GM19452 (cell line): Measurements from ENCODE around the gene ATP5F1D.

Experiments
- ATAC-seq: cut with Tn5 transposase; IDR thresholded peaks from one replicate; pipeline ENCODE4 v1.9.1; 2021; ENCODE audit not compliant: unreplicated experiment

Gene ATP5F1D

GRCh38 chr19:1220477-1220930 is 21.0 kb upstream of the ATP5F1D start:
- no peak for ATAC-seq

GRCh38 chr19:1220976-1221903 is 20.3 kb upstream of the ATP5F1D start:
- no peak for ATAC-seq

- ATAC-seq = no peak
Measured at GRCh38 chr19:1221904-1222255, 19.7 kb upstream of the ATP5F1D start.

- ATAC-seq = no peak
Measured at GRCh38 chr19:1222394-1222793, 19.2 kb upstream of the ATP5F1D start.

- ATAC-seq = no peak
Measured at GRCh38 chr19:1223018-1223855, 18.3 kb upstream of the ATP5F1D start.

GRCh38 chr19:1224047-1224825 is 17.3 kb upstream of the ATP5F1D start:
- no peak for ATAC-seq

- no peak for ATAC-seq
Measured at GRCh38 chr19:1224847-1225246, 16.7 kb upstream of the ATP5F1D start.

GRCh38 chr19:1225440-1226226 is 15.9 kb upstream of the ATP5F1D start:
- no peak for ATAC-seq

- no peak for ATAC-seq
Measured at GRCh38 chr19:1226227-1226518, 15.4 kb upstream of the ATP5F1D start.

GRCh38 chr19:1226522-1227303 is 14.8 kb upstream of the ATP5F1D start:
- ATAC-seq = no peak

- ATAC-seq = no peak
Measured at GRCh38 chr19:1227304-1228054, 14.1 kb upstream of the ATP5F1D start.

- no peak for ATAC-seq
Measured at GRCh38 chr19:1228161-1228957, 13.2 kb upstream of the ATP5F1D start.

GRCh38 chr19:1229056-1229923 is 12.3 kb upstream of the ATP5F1D start:
- ATAC-seq = no peak

- no peak for ATAC-seq
Measured at GRCh38 chr19:1229924-1230782, 11.4 kb upstream of the ATP5F1D start.

GRCh38 chr19:1230783-1231489 is 10.6 kb upstream of the ATP5F1D start:
- ATAC-seq = no peak
